PC-9 (cell line): ENCODE measurements around the gene KIDINS220. TPM values are rescaled to one million over a fixed set of nuclear protein-coding genes. Genes with fewer than 3 reads are reported as not detected.

Experiments used
- BruUV-seq: library from RNA; stranded (reverse); fragments of 400-500 nt; replicated peaks from 2 replicates; lab custom pipeline; 2021; lab: Mats Ljungman, UMichigan
- CTCF ChIA-PET: fragments of 300-600 bp; sonication (Branson Sonifier 250); formaldehyde crosslinking; loops from one replicate; lab custom pipeline; 2022; ENCODE audit warnings: antibody characterized with exemption; lab: Charles Lee
- POLR2A ChIA-PET: fragments of 300-600 bp; sonication (Branson Sonifier 250); formaldehyde crosslinking; loops from one replicate; lab custom pipeline; 2022; ENCODE audit warnings: antibody characterized with exemption; ENCODE audit not compliant: unreplicated experiment; lab: Charles Lee
- DNase-seq, 2 experiments: peaks; one replicate each; pipeline versions ENCODE4 v3.0.0 to v3.0.0-alpha.2; 2015 to 2022; ENCODE audit warnings: mixed read lengths in 1 of 2
- H2AFZ ChIP-seq: fragments of 200-600 bp; sonication (generic); 2 replicates; pipeline ENCODE4 v1.8.1; 2017; ENCODE audit warnings: antibody characterized with exemption
- H3F3A ChIP-seq: fragments of 200-600 bp; sonication (generic); 2 replicates; pipeline ENCODE4 v1.8.1; 2017; ENCODE audit warnings: antibody characterized with exemption, mild to moderate bottlenecking, low read depth; ENCODE audit not compliant: insufficient read depth
- H3K27ac ChIP-seq: fragments of 200-600 bp; sonication (generic); 2 replicates; pipeline ENCODE4 v1.6.1; 2016; ENCODE audit warnings: mixed run types
- H3K27me3 ChIP-seq: fragments of 200-600 bp; sonication (generic); 2 replicates; pipeline ENCODE4 v1.6.1; 2016; ENCODE audit warnings: low read depth, mixed run types; ENCODE audit not compliant: insufficient read depth
- H3K36me3 ChIP-seq: fragments of 200-600 bp; sonication (generic); 2 replicates; pipeline ENCODE4 v1.6.1; 2016; ENCODE audit warnings: low read depth, mixed run types
- H3K4me1 ChIP-seq: fragments of 200-600 bp; sonication (generic); replicated peaks from 2 replicates; pipeline ENCODE4 v1.6.1; 2016; ENCODE audit warnings: mixed run types; ENCODE audit not compliant: insufficient read depth
- H3K4me2 ChIP-seq: fragments of 200-600 bp; sonication (generic); 2 replicates; pipeline ENCODE4 v1.6.1; 2017; ENCODE audit warnings: mixed run types
- H3K4me3 ChIP-seq: fragments of 200-600 bp; sonication (generic); 2 replicates; pipeline ENCODE4 v1.6.1; 2016; ENCODE audit warnings: mixed run types
- H3K79me2 ChIP-seq: fragments of 200-600 bp; sonication (generic); 2 replicates; pipeline ENCODE4 v1.6.1; 2017; ENCODE audit warnings: low read depth, mixed run types
- H3K9me2 ChIP-seq: fragments of 200-600 bp; sonication (generic); 2 replicates; pipeline ENCODE4 v1.8.1; 2017; ENCODE audit warnings: mild to moderate bottlenecking; ENCODE audit not compliant: insufficient read depth
- H3K9me3 ChIP-seq: fragments of 200-600 bp; sonication (generic); 2 replicates; pipeline ENCODE4 v1.8.1; 2016; ENCODE audit warnings: low read depth; ENCODE audit not compliant: insufficient read depth
- H4K20me1 ChIP-seq: fragments of 200-600 bp; sonication (generic); 2 replicates; pipeline ENCODE4 v1.8.1; 2017; ENCODE audit not compliant: insufficient read depth
- CTCF ChIP-seq: fragments of 200-600 bp; sonication (generic); conservative IDR thresholded peaks from 2 replicates; pipeline ENCODE4 v1.6.1; 2017; ENCODE audit warnings: mixed run types, antibody characterized with exemption, mild to moderate bottlenecking, moderate library complexity
- EZH2 ChIP-seq: fragments of 200-600 bp; sonication (generic); IDR thresholded peaks from 2 replicates; pipeline ENCODE4 v1.8.0; 2017; ENCODE audit warnings: antibody characterized with exemption, low read depth
- intact Hi-C: fragments of 100-400 bp; cut with micrococcal nuclease; formaldehyde crosslinking; loops from one replicate; pipeline ENCODE4 v1.10.0; 2022; ENCODE audit not compliant: unreplicated experiment
- total RNA-seq: library from RNA; stranded (reverse); gene quantifications from 2 replicates; pipeline ENCODE4 v1.2.3, GENCODE V29; 2021

Gene KIDINS220
- total RNA-seq, 1 experiment from 2014 or later: 13.9 TPM

- no peaks in the 10 kb centered on the region for H3K4me1 ChIP-seq
- no TSS peak for BruUV-seq
- H3K36me3 ChIP-seq: no peaks in the 10 kb centered on the region
- H3K27ac ChIP-seq: no peak overlapping the region
- CTCF ChIA-PET: interaction anchor here (0.7 kb wide), 1 partner anchor 84 kb away, joined by 3 read pairs; no protein-coding TSS in a partner anchor
- H3K79me2 ChIP-seq: no peaks in the 10 kb centered on the region
- intact Hi-C loops: loop anchor here (2.0 to 5.0 kb wide), 2 partner anchors 1335 to 1664 kb away; no protein-coding TSS in a partner anchor
- DNase-seq: no peak
- no peaks in the 10 kb centered on the region for H4K20me1 ChIP-seq
- H3K4me3 ChIP-seq: no peak overlapping the region
- no peaks in the 10 kb centered on the region for H3K27me3 ChIP-seq
- no peaks in the 10 kb centered on the region for H3F3A ChIP-seq
- POLR2A ChIA-PET: no interaction called here
- no peak overlapping the region for H3K4me2 ChIP-seq
- no peaks in the 10 kb centered on the region for H3K9me2 ChIP-seq
- H2AFZ ChIP-seq: no peak overlapping the region
- TF ChIP-seq CTCF: peak; percentile 76
- no peak for TF ChIP-seq EZH2
- no peaks in the 10 kb centered on the region for H3K9me3 ChIP-seq
Observed at GRCh38 chr2:8761529-8762164, 75.8 kb downstream of the KIDINS220 start.

- intact Hi-C loops: no loop called here
Observed at GRCh38 chr2:8756716-8757115, 80.7 kb downstream of the KIDINS220 start.

GRCh38 chr2:8756230-8756629, 81.2 kb downstream of the KIDINS220 start:
- no peaks in the 10 kb centered on the region for H3K4me1 ChIP-seq
- H3K27ac ChIP-seq: no peak overlapping the region
- no peak for TF ChIP-seq CTCF
- no peak for TF ChIP-seq EZH2
- H3K27me3 ChIP-seq: no peaks in the 10 kb centered on the region
- ChIA-PET POLR2A (no interaction called here), CTCF (no interaction called here)
- no peak overlapping the region for H3K4me2 ChIP-seq
- intact Hi-C loops: no loop called here
- no peak overlapping the region for H2AFZ ChIP-seq
- H3F3A ChIP-seq: no peaks in the 10 kb centered on the region
- BruUV-seq: no TSS peak
- H3K79me2 ChIP-seq: no peaks in the 10 kb centered on the region
- H3K9me3 ChIP-seq: no peaks in the 10 kb centered on the region
- no peak overlapping the region for H3K4me3 ChIP-seq
- H3K36me3 ChIP-seq: no peaks in the 10 kb centered on the region
- no peak for DNase-seq
- no peaks in the 10 kb centered on the region for H3K9me2 ChIP-seq
- no peaks in the 10 kb centered on the region for H4K20me1 ChIP-seq

More at GRCh38 chr2:8756716-8757115, 80.7 kb downstream of the KIDINS220 start:
- H3F3A ChIP-seq: no peaks in the 10 kb centered on the region
- no peaks in the 10 kb centered on the region for H3K36me3 ChIP-seq
- no TSS peak for BruUV-seq
- H3K9me2 ChIP-seq: no peaks in the 10 kb centered on the region
- no peak overlapping the region for H3K4me2 ChIP-seq
- H3K27me3 ChIP-seq: no peaks in the 10 kb centered on the region
- no peak for DNase-seq
- no peak overlapping the region for H2AFZ ChIP-seq
- H3K27ac ChIP-seq: no peak overlapping the region
- CTCF ChIA-PET: no interaction called here
- H4K20me1 ChIP-seq: no peaks in the 10 kb centered on the region
- H3K9me3 ChIP-seq: no peaks in the 10 kb centered on the region
- TF ChIP-seq CTCF: no peak
- TF ChIP-seq EZH2: no peak
- H3K4me1 ChIP-seq: no peaks in the 10 kb centered on the region
- H3K4me3 ChIP-seq: no peak overlapping the region
- POLR2A ChIA-PET: no interaction called here
- H3K79me2 ChIP-seq: no peaks in the 10 kb centered on the region
